ENCODE data around the gene ZKSCAN3.
"Not testable (repeated sequence)": the region's sequence is repeated elsewhere in the genome, so short reads cannot be mapped to it uniquely, and the experiment has no call there.

ZKSCAN3 gene

GRCh38 chr6:28349892-28350737 is at the start of gene ZKSCAN3:
Gene ZKSCAN3 (plus strand): TSS chr6:28349947. CDS start chr6:28359587, 9,640 bp downstream.
- H3K4me3 ChIP-seq (replicated peaks; ENCODE audit: low read depth, low read length) = peak within 1 kb of the TSS; percentile 88
- peak; percentile 79 for DNase-seq (ENCODE audit: low read depth)
- no peak for TF ChIP-seq CTCF (IDR thresholded peaks at IDR 0.05; ENCODE audit: low read length, missing control alignments)

- no peak for TF ChIP-seq CTCF (IDR thresholded peaks at IDR 0.05; ENCODE audit: low read length, missing control alignments)
- no peak overlapping the region for H3K4me3 ChIP-seq (replicated peaks; ENCODE audit: low read depth, low read length)
- no peak for DNase-seq (ENCODE audit: low read depth)
Measured at GRCh38 chr6:28303570-28303969, 46.2 kb upstream of the ZKSCAN3 start.

- not testable (repeated sequence) for H3K4me3 ChIP-seq (replicated peaks; ENCODE audit: low read depth, low read length); DNase-seq (ENCODE audit: low read depth)
Measured at GRCh38 chr6:28306363-28306762, 43.4 kb upstream of the ZKSCAN3 start.

GRCh38 chr6:28311139-28311823 is 38.5 kb upstream of the ZKSCAN3 start:
- H3K4me3 ChIP-seq (replicated peaks; ENCODE audit: low read depth, low read length) = no peak overlapping the region
- no peak for TF ChIP-seq CTCF (IDR thresholded peaks at IDR 0.05; ENCODE audit: low read length, missing control alignments)

GRCh38 chr6:28312939-28313338 is 36.8 kb upstream of the ZKSCAN3 start:
- TF ChIP-seq CTCF (IDR thresholded peaks at IDR 0.05; ENCODE audit: low read length, missing control alignments) = no peak
- DNase-seq (ENCODE audit: low read depth) = no peak
- no peak overlapping the region for H3K4me3 ChIP-seq (replicated peaks; ENCODE audit: low read depth, low read length)

More at GRCh38 chr6:28311139-28311823, 38.5 kb upstream of the ZKSCAN3 start:
- DNase-seq (ENCODE audit: low read depth) = no peak

- no peak overlapping the region for H3K4me3 ChIP-seq (replicated peaks; ENCODE audit: low read depth, low read length)
- no peak for DNase-seq (ENCODE audit: low read depth)
- no peak for TF ChIP-seq CTCF (IDR thresholded peaks at IDR 0.05; ENCODE audit: low read length, missing control alignments)
Measured at GRCh38 chr6:28315628-28316027, 34.1 kb upstream of the ZKSCAN3 start.

- not testable (repeated sequence) for DNase-seq (ENCODE audit: low read depth); H3K4me3 ChIP-seq (replicated peaks; ENCODE audit: low read depth, low read length)
Measured at GRCh38 chr6:28317866-28318265, 31.9 kb upstream of the ZKSCAN3 start.
